IMR-90 (cell line): ENCODE measurements around the gene LRP1-AS. TPM values are rescaled to one million over a fixed set of nuclear protein-coding genes. Genes with fewer than 3 reads are reported as not detected.

ENCODE experiments used
- ATAC-seq: fragments of 200-7000 bp; cut with Tn5 transposase; 2 replicates; pipeline ENCODE4 v1.9.1; 2020; ENCODE audit warnings: low read depth, mild to moderate bottlenecking, moderate library complexity
- BruUV-seq: library from RNA; stranded (reverse); fragments of 400-500 nt; replicated peaks from 2 replicates; lab custom pipeline; 2021; lab: Mats Ljungman, UMichigan
- CTCF ChIA-PET: fragments of 300-600 bp; formaldehyde crosslinking; extraction: SDS; loops from one replicate; lab custom pipeline; 2021; ENCODE audit warnings: antibody characterized with exemption; lab: Yijun Ruan, JAX
- POLR2A ChIA-PET: fragments of 300-600 bp; sonication (Branson Sonifier 250); formaldehyde crosslinking; loops from one replicate; lab custom pipeline; 2022; ENCODE audit warnings: antibody characterized with exemption; ENCODE audit not compliant: unreplicated experiment; lab: Charles Lee
- DNase-seq: peaks from one replicate; pipeline ENCODE4 v3.0.0; 2013
- H2AFZ ChIP-seq: replicated peaks from 2 replicates; pipeline ENCODE3; 2013; ENCODE audit warnings: low read length, mild to moderate bottlenecking; ENCODE audit not compliant: poor library complexity
- H2AK5ac ChIP-seq: 2 replicates; pipeline ENCODE4 v1.6.1; 2013; ENCODE audit warnings: low read depth, low read length, inconsistent platforms
- H2AK9ac ChIP-seq: replicated peaks from 2 replicates; pipeline ENCODE3; 2013; ENCODE audit warnings: mild to moderate bottlenecking, low read depth, low read length, moderate library complexity; ENCODE audit not compliant: poor library complexity
- H2BK120ac ChIP-seq: 2 replicates; pipeline ENCODE4 v1.6.1; 2013; ENCODE audit warnings: low read depth, low read length, inconsistent platforms
- H2BK15ac ChIP-seq: 3 replicates; pipeline ENCODE4 v1.6.1; 2013; ENCODE audit warnings: low read depth, low read length, inconsistent platforms
- H2BK20ac ChIP-seq: 2 replicates; pipeline ENCODE4 v1.6.1; 2013; ENCODE audit warnings: low read depth, mild to moderate bottlenecking, inconsistent platforms, low read length, moderate library complexity
- H2BK5ac ChIP-seq: 2 replicates; pipeline ENCODE4 v1.6.1; 2013; ENCODE audit warnings: mild to moderate bottlenecking, low read depth, low read length, inconsistent platforms; ENCODE audit not compliant: poor library complexity, severe bottlenecking
- H3K14ac ChIP-seq: replicated peaks from 2 replicates; pipeline ENCODE4 v1.6.1; 2013; ENCODE audit warnings: low read depth, low read length, inconsistent platforms
- H3K18ac ChIP-seq: 2 replicates; pipeline ENCODE4 v1.6.1; 2013; ENCODE audit warnings: low read depth, low read length, control low read depth
- H3K23ac ChIP-seq: 2 replicates; pipeline ENCODE4 v1.6.1; 2013; ENCODE audit warnings: low read depth, low read length, inconsistent platforms
- H3K27ac ChIP-seq: 2 replicates; pipeline ENCODE4 v1.5.1; 2013; ENCODE audit warnings: mild to moderate bottlenecking, control low read depth, low read length; ENCODE audit not compliant: insufficient read depth
- H3K27me3 ChIP-seq: 2 replicates; pipeline ENCODE4 v1.6.1; 2013; ENCODE audit warnings: low read length; ENCODE audit not compliant: control insufficient read depth, insufficient read depth
- H3K36me3 ChIP-seq: 2 replicates; pipeline ENCODE4 v1.6.1; 2013; ENCODE audit warnings: low read length, mixed read lengths; ENCODE audit not compliant: control insufficient read depth, insufficient read depth
- H3K4ac ChIP-seq: 2 replicates; pipeline ENCODE4 v1.6.1; 2013; ENCODE audit warnings: low read depth, low read length, inconsistent platforms
- H3K4me1 ChIP-seq: 2 replicates; pipeline ENCODE4 v1.6.1; 2013; ENCODE audit warnings: low read length, mixed read lengths; ENCODE audit not compliant: control insufficient read depth, insufficient read depth
- H3K4me2 ChIP-seq: 2 replicates; pipeline ENCODE4 v1.6.1; 2013; ENCODE audit warnings: low read depth, mild to moderate bottlenecking, control low read depth, low read length, moderate library complexity
- H3K4me3 ChIP-seq: 2 replicates; pipeline ENCODE4 v1.5.1; 2013; ENCODE audit warnings: low read depth, mild to moderate bottlenecking, control low read depth, low read length, moderate library complexity; ENCODE audit not compliant: insufficient read depth
- H3K56ac ChIP-seq: 2 replicates; pipeline ENCODE4 v1.6.1; 2013; ENCODE audit warnings: low read length, inconsistent platforms; ENCODE audit not compliant: insufficient read depth; ENCODE audit errors: extremely low read depth
- H3K79me1 ChIP-seq, 2 experiments: 2 replicates each; pipeline ENCODE4 v1.6.1; 2013; ENCODE audit warnings: low read length in 2 of 2, inconsistent platforms in 1 of 2, low read depth in 1 of 2
- H3K9ac ChIP-seq: 2 replicates; pipeline ENCODE4 v1.6.1; 2013; ENCODE audit warnings: low read depth, low read length, control low read depth
- H3K9me1 ChIP-seq: 2 replicates; pipeline ENCODE4 v1.6.1; 2013; ENCODE audit warnings: low read length, inconsistent platforms; ENCODE audit not compliant: insufficient read depth
- H3K9me3 ChIP-seq: 2 replicates; pipeline ENCODE4 v1.6.1; 2013; ENCODE audit warnings: low read length; ENCODE audit not compliant: control insufficient read depth, insufficient read depth
- H4K20me1 ChIP-seq: 2 replicates; pipeline ENCODE4 v1.6.1; 2013; ENCODE audit warnings: low read length, inconsistent platforms; ENCODE audit not compliant: insufficient read depth
- H4K5ac ChIP-seq: 2 replicates; pipeline ENCODE4 v1.6.1; 2013; ENCODE audit warnings: mild to moderate bottlenecking, low read depth, low read length, control low read depth
- H4K8ac ChIP-seq, 2 experiments: 2 replicates each; pipeline ENCODE4 v1.6.1; 2013; ENCODE audit warnings: low read depth in 2 of 2, low read length in 2 of 2, control low read depth in 1 of 2, inconsistent platforms in 1 of 2
- H4K91ac ChIP-seq: 2 replicates; pipeline ENCODE4 v1.6.1; 2013; ENCODE audit warnings: low read depth, low read length, inconsistent platforms; ENCODE audit not compliant: insufficient read depth
- CEBPB ChIP-seq: IDR thresholded peaks from 2 replicates; pipeline ENCODE4 v1.6.1; 2012; ENCODE audit warnings: low read depth, low read length, improper control_type of control experiment
- FOS ChIP-seq: fragments of 150-350 bp; IDR thresholded peaks from 2 replicates; pipeline ENCODE4 v1.6.1; 2016; ENCODE audit warnings: low read depth, low read length
- RAD21 ChIP-seq: IDR thresholded peaks from 2 replicates; pipeline ENCODE4 v1.6.1; 2012; ENCODE audit warnings: low read length, improper control_type of control experiment
- dilution Hi-C: fragments of 300-500 bp; cut with HindIII; formaldehyde crosslinking; loops from one replicate; pipeline ENCODE4 v1.14.3; 2018; ENCODE audit warnings: low sequenced_read_pairs; ENCODE audit not compliant: unreplicated experiment
- in situ Hi-C: fragments of 300-500 bp; cut with MboI; formaldehyde crosslinking; loops from 3 replicates; pipeline ENCODE4 v1.14.3; 2019; ENCODE audit warnings: low sequenced_read_pairs, inconsistent platforms, mixed read lengths
- intact Hi-C: fragments of 100-400 bp; cut with micrococcal nuclease; formaldehyde crosslinking; loops from 2 replicates; pipeline ENCODE4 v1.10.0; 2022
- polyA plus RNA-seq, 3 experiments: library from polyadenylated mRNA; depleted of rRNA; stranded (reverse); fragments of >200 nt; gene quantifications; 2 replicates each; pipeline ENCODE4 v1.2.3, GENCODE V29; 2012; ENCODE audit warnings: low replicate concordance in 1 of 3
- total RNA-seq: library from RNA; depleted of rRNA; stranded (reverse); fragments of >200 nt; gene quantifications from 2 replicates; pipeline ENCODE4 v1.2.3, GENCODE V29; 2012

Gene LRP1-AS
- total and polyA plus RNA-seq, 2 of the 4 experiments (the other 2 are of a cell fraction): not detected

DNA sequence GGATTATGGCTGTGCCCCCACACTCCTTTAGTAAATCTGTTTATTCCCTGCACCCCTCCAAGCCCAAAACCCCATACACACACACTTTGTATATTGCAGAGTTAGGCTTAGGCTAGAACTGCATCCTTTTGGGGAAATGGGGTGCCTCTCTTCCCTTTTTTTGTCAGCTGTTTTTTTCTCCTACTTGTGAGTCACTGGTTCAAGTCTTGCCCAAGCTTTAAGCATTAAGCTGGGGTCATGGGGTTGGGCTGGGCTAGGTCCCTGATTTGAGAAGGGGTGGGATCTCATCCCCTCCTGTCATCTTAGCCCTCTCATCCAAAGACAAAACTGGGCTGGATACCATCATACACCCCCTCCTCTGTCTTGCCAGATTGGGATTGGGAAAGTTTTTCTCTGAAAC lies 17.5 kb downstream of the LRP1-AS start:
- POLR2A ChIA-PET: interaction anchor here (0.6 kb wide), 1 partner anchor 19 kb away, joined by 4 read pairs; no protein-coding TSS in a partner anchor

More for the DNA sequence above, 17.5 kb downstream of the LRP1-AS start:
- Histone ChIP-seq H3K18ac (peak overlapping the region; percentile 71), H4K20me1 (peaks cover 50% of the 10 kb centered on the region), H4K5ac (peak overlapping the region; percentile 65), H2BK120ac (peak overlapping the region; percentile 62; the same call in 1 of the 2 replicates), H3K14ac (peak overlapping the region; percentile 98), H3K23ac (peak overlapping the region; percentile 71), H3K79me1 (peaks cover 19 to 53% of the 10 kb centered on the region in 2 experiments; a peak in 3 of 4 replicates), H3K36me3 (peaks cover 16% of the 10 kb centered on the region; the same call in 1 of the 2 replicates), H4K8ac (peak overlapping the region in 1 of 2 experiments; percentile 80; a peak in 3 of 4 replicates), H2BK15ac (peak overlapping the region; percentile 12; the same call in 1 of the 3 replicates), H3K9ac (peak overlapping the region; percentile 99), H2BK20ac (no peak overlapping the region), H2AK5ac (peak overlapping the region; percentile 71), H3K9me3 (no peaks in the 10 kb centered on the region), H2AFZ (peak overlapping the region; percentile 69), H3K27me3 (no peaks in the 10 kb centered on the region), H3K27ac (peak overlapping the region; percentile 100), H4K91ac (peak overlapping the region; percentile 54), H2AK9ac (peak overlapping the region; percentile 98), H2BK5ac (peak overlapping the region; percentile 97), H3K4me2 (peak overlapping the region; percentile 96), H3K4me3 (peak overlapping the region; percentile 90), H3K56ac (peak overlapping the region; percentile 86), H3K4me1 (peaks cover 28% of the 10 kb centered on the region), H3K9me1 (peaks cover 18% of the 10 kb centered on the region), H3K4ac (peak overlapping the region; percentile 97)
- ATAC-seq: no peak
- in situ Hi-C loops: no loop called here
- intact Hi-C loops: loop anchor here (2.0 kb wide), 1 partner anchor 19 kb away; no protein-coding TSS in a partner anchor
- no peak for TF ChIP-seq FOS
- TF ChIP-seq RAD21: no peak
- TF ChIP-seq CEBPB: peak; percentile 82
- CTCF ChIA-PET: no interaction called here
- dilution Hi-C loops: no loop called here
- DNase-seq: no peak
- no TSS peak for BruUV-seq
